Parathyroid adenoma (tissue), 2 donors: ENCODE measurements around the gene EPHA6.

Source experiments
- H2AFZ ChIP-seq: fragments of 300-600 bp; sonication (generic); one replicate; pipeline ENCODE4 v1.7.0; 2017; ENCODE audit warnings: antibody characterized with exemption, mild to moderate bottlenecking
- H3K27ac ChIP-seq: fragments of 300-600 bp; sonication (generic); one replicate; pipeline ENCODE4 v1.7.0; 2017
- H3K27me3 ChIP-seq: fragments of 300-600 bp; sonication (generic); one replicate; pipeline ENCODE4 v1.7.0; 2017; ENCODE audit warnings: low read length; ENCODE audit not compliant: control insufficient read depth, insufficient read depth
- H3K36me3 ChIP-seq: fragments of 300-600 bp; sonication (generic); one replicate; pipeline ENCODE4 v1.7.0; 2017; ENCODE audit warnings: low read length; ENCODE audit not compliant: control insufficient read depth, insufficient read depth
- H3K4me1 ChIP-seq: fragments of 300-600 bp; sonication (generic); one replicate; pipeline ENCODE4 v1.7.0; 2017; ENCODE audit warnings: control low read depth
- H3K4me2 ChIP-seq: fragments of 300-600 bp; sonication (generic); one replicate; pipeline ENCODE4 v1.7.0; 2017; ENCODE audit warnings: low read length
- H3K4me3 ChIP-seq: fragments of 300-600 bp; sonication (generic); one replicate; pipeline ENCODE4 v1.7.0; 2017; ENCODE audit warnings: low read depth, low read length
- H3K79me2 ChIP-seq: fragments of 300-600 bp; sonication (generic); one replicate; pipeline ENCODE4 v1.7.0; 2017; ENCODE audit warnings: control low read depth
- H3K9ac ChIP-seq: fragments of 300-600 bp; sonication (generic); one replicate; pipeline ENCODE4 v1.7.0; 2017; ENCODE audit warnings: mild to moderate bottlenecking
- H3K9me3 ChIP-seq: fragments of 300-600 bp; sonication (generic); one replicate; pipeline ENCODE4 v1.7.0; 2017; ENCODE audit warnings: low read length; ENCODE audit not compliant: control insufficient read depth
- CTCF ChIP-seq: fragments of 300-600 bp; sonication (generic); IDR thresholded peaks from one replicate; pipeline ENCODE4 v1.7.0; 2017; ENCODE audit warnings: antibody characterized with exemption, mild to moderate bottlenecking
- donor health status: primary hyperparathyroidism.

EPHA6 gene

GRCh38 chr3:96991231-96991630 lies 176.8 kb downstream of the EPHA6 start:
- H3K4me2 ChIP-seq, result no peak overlapping the region
- no peaks in the 10 kb centered on the region for H3K36me3 ChIP-seq
- no peak for TF ChIP-seq CTCF
- no peaks in the 10 kb centered on the region for H3K4me1 ChIP-seq
- H3K9me3 ChIP-seq, result no peaks in the 10 kb centered on the region
- no peak overlapping the region for H3K4me3 ChIP-seq
- no peaks in the 10 kb centered on the region for H3K79me2 ChIP-seq
- no peak overlapping the region for H3K27ac ChIP-seq
- H3K27me3 ChIP-seq, result no peaks in the 10 kb centered on the region
- H3K9ac ChIP-seq, result no peak overlapping the region
- H2AFZ ChIP-seq, result no peak overlapping the region

- Histone ChIP-seq H3K27ac (no peak overlapping the region), H3K4me3 (no peak overlapping the region), H3K4me2 (no peak overlapping the region), H3K9me3 (no peaks in the 10 kb centered on the region), H3K36me3 (no peaks in the 10 kb centered on the region), H2AFZ (no peak overlapping the region), H3K79me2 (no peaks in the 10 kb centered on the region), H3K27me3 (no peaks in the 10 kb centered on the region), H3K4me1 (no peaks in the 10 kb centered on the region), H3K9ac (no peak overlapping the region)
- no peak for TF ChIP-seq CTCF
Measured at GRCh38 chr3:96991800-96992365, 177.5 kb downstream of the EPHA6 start.

- TF ChIP-seq CTCF, result no peak
- H3K36me3 ChIP-seq, result no peaks in the 10 kb centered on the region
- no peaks in the 10 kb centered on the region for H3K79me2 ChIP-seq
- no peaks in the 10 kb centered on the region for H3K4me1 ChIP-seq
- no peaks in the 10 kb centered on the region for H3K9me3 ChIP-seq
- no peaks in the 10 kb centered on the region for H3K27me3 ChIP-seq
- no peak overlapping the region for H3K27ac ChIP-seq
- no peak overlapping the region for H3K4me3 ChIP-seq
- no peak overlapping the region for H3K9ac ChIP-seq
- no peak overlapping the region for H3K4me2 ChIP-seq
- no peak overlapping the region for H2AFZ ChIP-seq
Measured at GRCh38 chr3:96994988-96995387, 180.6 kb downstream of the EPHA6 start.

GRCh38 chr3:96996009-96996408 lies 181.6 kb downstream of the EPHA6 start:
- Histone ChIP-seq H3K4me2 (no peak overlapping the region), H3K79me2 (no peaks in the 10 kb centered on the region), H3K36me3 (no peaks in the 10 kb centered on the region), H2AFZ (no peak overlapping the region), H3K27ac (no peak overlapping the region), H3K9ac (no peak overlapping the region), H3K4me3 (no peak overlapping the region), H3K27me3 (no peaks in the 10 kb centered on the region), H3K9me3 (no peaks in the 10 kb centered on the region), H3K4me1 (no peaks in the 10 kb centered on the region)
- TF ChIP-seq CTCF, result no peak

GRCh38 chr3:97001611-97002010 lies 187.2 kb downstream of the EPHA6 start:
- no peaks in the 10 kb centered on the region for H3K4me1 ChIP-seq
- no peak overlapping the region for H2AFZ ChIP-seq
- no peak overlapping the region for H3K9ac ChIP-seq
- no peak for TF ChIP-seq CTCF
- H3K9me3 ChIP-seq, result no peaks in the 10 kb centered on the region
- no peaks in the 10 kb centered on the region for H3K27me3 ChIP-seq
- H3K36me3 ChIP-seq, result no peaks in the 10 kb centered on the region
- no peaks in the 10 kb centered on the region for H3K79me2 ChIP-seq
- H3K4me3 ChIP-seq, result no peak overlapping the region
- no peak overlapping the region for H3K4me2 ChIP-seq
- H3K27ac ChIP-seq, result no peak overlapping the region
